ACC112 (cell line): ENCODE measurements around the gene TMEM98.
"Not testable (repeated sequence)": the region's sequence is repeated elsewhere in the genome, so short reads cannot be mapped to it uniquely, and the experiment has no call there.

Experiments used
- H2AFZ ChIP-seq: fragments of 200-600 bp; sonication (generic); one replicate; pipeline ENCODE4 v1.6.0; 2017; ENCODE audit warnings: antibody characterized with exemption, low read length; ENCODE audit not compliant: unreplicated experiment
- H3K27ac ChIP-seq: fragments of 200-600 bp; sonication (generic); 2 replicates; pipeline ENCODE4 v1.5.1; 2014; ENCODE audit warnings: low read depth, mild to moderate bottlenecking, antibody characterized with exemption, low read length, moderate library complexity
- H3K27me3 ChIP-seq: fragments of 200-600 bp; sonication (generic); 2 replicates; pipeline ENCODE4 v1.6.1; 2014; ENCODE audit warnings: mild to moderate bottlenecking, antibody characterized with exemption, low read length, moderate library complexity, mixed read lengths; ENCODE audit not compliant: insufficient read depth
- H3K36me3 ChIP-seq: fragments of 200-600 bp; sonication (generic); 2 replicates; pipeline ENCODE4 v1.6.1; 2016; ENCODE audit warnings: mild to moderate bottlenecking, antibody characterized with exemption, low read length, moderate library complexity, mixed read lengths; ENCODE audit not compliant: insufficient read depth
- H3K4me1 ChIP-seq: fragments of 200-600 bp; sonication (generic); one replicate; pipeline ENCODE4 v1.6.1; 2016; ENCODE audit warnings: low read length, mixed read lengths; ENCODE audit not compliant: insufficient read depth, unreplicated experiment, control insufficient read depth
- H3K4me3 ChIP-seq: fragments of 200-600 bp; sonication (generic); 2 replicates; pipeline ENCODE4 v1.5.1; 2014; ENCODE audit warnings: mild to moderate bottlenecking, low read depth, low read length
- H3K79me2 ChIP-seq: fragments of 200-600 bp; sonication (generic); one replicate; pipeline ENCODE4 v1.6.0; 2016; ENCODE audit warnings: low read length; ENCODE audit not compliant: control insufficient read depth, unreplicated experiment, insufficient read depth

Gene TMEM98

GRCh38 chr17:32980230-32980629 lies 52.3 kb downstream of the TMEM98 start:
- no peaks in the 10 kb centered on the region for H3K79me2 ChIP-seq
- H3K36me3 ChIP-seq: no peaks in the 10 kb centered on the region
- H2AFZ ChIP-seq: no peak overlapping the region
- no peaks in the 10 kb centered on the region for H3K4me1 ChIP-seq
- no peak overlapping the region for H3K27ac ChIP-seq
- no peak overlapping the region for H3K4me3 ChIP-seq
- peaks cover 22% of the 10 kb centered on the region for H3K27me3 ChIP-seq

GRCh38 chr17:32981611-32982010 lies 53.7 kb downstream of the TMEM98 start:
- not testable (repeated sequence) for H3K79me2 ChIP-seq, H3K4me1 ChIP-seq, H2AFZ ChIP-seq, H3K4me3 ChIP-seq, H3K27ac ChIP-seq, H3K36me3 ChIP-seq
- H3K27me3 ChIP-seq: peaks cover 30% of the 10 kb centered on the region

GRCh38 chr17:32985050-32985756 lies 57.2 kb downstream of the TMEM98 start:
- H3K36me3 ChIP-seq: no peaks in the 10 kb centered on the region
- H3K4me3 ChIP-seq: no peak overlapping the region
- no peaks in the 10 kb centered on the region for H3K79me2 ChIP-seq
- peaks cover 23% of the 10 kb centered on the region for H3K27me3 ChIP-seq
- H3K4me1 ChIP-seq: no peaks in the 10 kb centered on the region
- H3K27ac ChIP-seq: no peak overlapping the region
- no peak overlapping the region for H2AFZ ChIP-seq

GRCh38 chr17:32987453-32987805 lies 59.5 kb downstream of the TMEM98 start:
- H2AFZ ChIP-seq, H3K79me2 ChIP-seq, H3K27ac ChIP-seq, H3K36me3 ChIP-seq, H3K4me1 ChIP-seq, H3K4me3 ChIP-seq: not testable (repeated sequence)
- H3K27me3 ChIP-seq: peaks cover 27% of the 10 kb centered on the region

- H2AFZ ChIP-seq, H3K36me3 ChIP-seq, H3K4me1 ChIP-seq, H3K79me2 ChIP-seq, H3K4me3 ChIP-seq, H3K27ac ChIP-seq: not testable (repeated sequence)
- peaks cover 29% of the 10 kb centered on the region for H3K27me3 ChIP-seq
These were observed 59.9 kb downstream of the TMEM98 start for GRCh38 chr17:32987868-32988267.

GRCh38 chr17:32988481-32989101 lies 60.6 kb downstream of the TMEM98 start:
- Histone ChIP-seq H2AFZ (no peak overlapping the region), H3K79me2 (no peaks in the 10 kb centered on the region), H3K27me3 (peaks cover 34% of the 10 kb centered on the region), H3K27ac (no peak overlapping the region), H3K4me1 (no peaks in the 10 kb centered on the region), H3K4me3 (no peak overlapping the region), H3K36me3 (no peaks in the 10 kb centered on the region)

GRCh38 chr17:32992321-32993033 lies 64.5 kb downstream of the TMEM98 start:
- Histone ChIP-seq H2AFZ (no peak overlapping the region), H3K36me3 (no peaks in the 10 kb centered on the region), H3K27ac (no peak overlapping the region), H3K27me3 (peaks cover 30% of the 10 kb centered on the region), H3K4me3 (no peak overlapping the region), H3K4me1 (no peaks in the 10 kb centered on the region), H3K79me2 (no peaks in the 10 kb centered on the region)

GRCh38 chr17:32993977-32994376 lies 66.0 kb downstream of the TMEM98 start:
- Histone ChIP-seq H3K27ac (no peak overlapping the region), H3K79me2 (no peaks in the 10 kb centered on the region), H3K27me3 (peaks cover 27% of the 10 kb centered on the region), H3K4me1 (peaks cover 5% of the 10 kb centered on the region), H3K36me3 (no peaks in the 10 kb centered on the region), H2AFZ (no peak overlapping the region), H3K4me3 (no peak overlapping the region)
